Astrocyte (in vitro differentiated cells and primary cell): ENCODE data around the gene IRF1. TPM values are rescaled to one million over a fixed set of nuclear protein-coding genes. Genes with fewer than 3 reads are reported as not detected.
A peak's percentile ranks its signal among the peaks of the same experiment; 100 is the strongest.
"Not testable (repeated sequence)": the region's sequence is repeated elsewhere in the genome, so short reads cannot be mapped to it uniquely, and the experiment has no call there.

Source experiments
- DNase-seq: peaks from one replicate; pipeline ENCODE4 v3.0.0-alpha.2; 2010; ENCODE audit warnings: low read depth
- FAIRE-seq: peaks from 2 replicates; lab custom pipeline; 2011; peaks lifted over from hg19 to GRCh38; lab: Jason Lieb, UNC
- H2AFZ ChIP-seq: 2 replicates; pipeline ENCODE4 v1.6.0; 2012; ENCODE audit warnings: low read depth, low read length, inconsistent platforms
- H3K27ac ChIP-seq: 2 replicates; pipeline ENCODE4 v1.5.1; 2011; ENCODE audit warnings: low read depth, low read length, inconsistent platforms
- H3K27me3 ChIP-seq: 2 replicates; pipeline ENCODE4 v1.6.0; 2011; ENCODE audit warnings: low read length, inconsistent platforms; ENCODE audit not compliant: insufficient read depth
- H3K36me3 ChIP-seq: 2 replicates; pipeline ENCODE4 v1.5.1; 2011; ENCODE audit warnings: low read length, inconsistent platforms; ENCODE audit not compliant: insufficient read depth
- H3K4me1 ChIP-seq: 2 replicates; pipeline ENCODE4 v1.5.1; 2011; ENCODE audit warnings: low read length, inconsistent platforms; ENCODE audit not compliant: insufficient read depth
- H3K4me2 ChIP-seq: 2 replicates; pipeline ENCODE4 v1.6.0; 2012; ENCODE audit warnings: low read length, inconsistent platforms
- H3K4me3 ChIP-seq: 2 replicates; pipeline ENCODE4 v1.5.1; 2011; ENCODE audit warnings: low read depth, mild to moderate bottlenecking, low read length, inconsistent platforms; ENCODE audit not compliant: insufficient read depth
- H3K79me2 ChIP-seq: 2 replicates; pipeline ENCODE4 v1.6.0; 2012; ENCODE audit warnings: mild to moderate bottlenecking, low read length, inconsistent platforms; ENCODE audit not compliant: insufficient read depth
- H3K9ac ChIP-seq: 2 replicates; pipeline ENCODE4 v1.6.0; 2012; ENCODE audit warnings: mild to moderate bottlenecking, low read length, inconsistent platforms
- H3K9me3 ChIP-seq: 2 replicates; pipeline ENCODE4 v1.5.1; 2012; ENCODE audit warnings: low read depth, mild to moderate bottlenecking, low read length, inconsistent platforms; ENCODE audit not compliant: insufficient read depth
- H4K20me1 ChIP-seq: 2 replicates; pipeline ENCODE4 v1.6.0; 2012; ENCODE audit warnings: low read length, inconsistent platforms; ENCODE audit not compliant: insufficient read depth
- H3K27ac Mint-ChIP-seq: one replicate; pipeline ENCODE4 v1.8.0; 2021; ENCODE audit warnings: mild to moderate bottlenecking, mixed read lengths; ENCODE audit not compliant: unreplicated experiment
- H3K27me3 Mint-ChIP-seq: one replicate; pipeline ENCODE4 v1.8.0; 2021; ENCODE audit warnings: low read depth, mixed read lengths; ENCODE audit not compliant: unreplicated experiment
- H3K36me3 Mint-ChIP-seq: one replicate; pipeline ENCODE4 v1.8.0; 2021; ENCODE audit warnings: low read depth, mixed read lengths; ENCODE audit not compliant: unreplicated experiment
- H3K4me1 Mint-ChIP-seq: one replicate; pipeline ENCODE4 v1.8.0; 2021; ENCODE audit warnings: low read depth, mixed read lengths; ENCODE audit not compliant: unreplicated experiment
- H3K4me3 Mint-ChIP-seq: one replicate; pipeline ENCODE4 v1.8.0; 2021; ENCODE audit warnings: mild to moderate bottlenecking, moderate library complexity, mixed read lengths; ENCODE audit not compliant: unreplicated experiment
- H3K9me3 Mint-ChIP-seq: one replicate; pipeline ENCODE4 v1.8.0; 2021; ENCODE audit warnings: mild to moderate bottlenecking, mixed read lengths; ENCODE audit not compliant: unreplicated experiment
- CTCF ChIP-seq: IDR thresholded peaks from 2 replicates; pipeline ENCODE4 v1.5.1; 2011; ENCODE audit warnings: low read depth, mild to moderate bottlenecking, inconsistent platforms, low read length, moderate library complexity; ENCODE audit not compliant: insufficient read depth
- EZH2 ChIP-seq: IDR thresholded peaks from 2 replicates; pipeline ENCODE4 v1.6.1; 2012; ENCODE audit warnings: mild to moderate bottlenecking, low read length, inconsistent platforms; ENCODE audit not compliant: insufficient read depth
- total RNA-seq: library from RNA; stranded (reverse); gene quantifications from 2 replicates; pipeline ENCODE4 v1.2.1, GENCODE V29; 2021

Gene IRF1
- total RNA-seq, 1 donor from 2014 or later: 39.7 TPM

DNA sequence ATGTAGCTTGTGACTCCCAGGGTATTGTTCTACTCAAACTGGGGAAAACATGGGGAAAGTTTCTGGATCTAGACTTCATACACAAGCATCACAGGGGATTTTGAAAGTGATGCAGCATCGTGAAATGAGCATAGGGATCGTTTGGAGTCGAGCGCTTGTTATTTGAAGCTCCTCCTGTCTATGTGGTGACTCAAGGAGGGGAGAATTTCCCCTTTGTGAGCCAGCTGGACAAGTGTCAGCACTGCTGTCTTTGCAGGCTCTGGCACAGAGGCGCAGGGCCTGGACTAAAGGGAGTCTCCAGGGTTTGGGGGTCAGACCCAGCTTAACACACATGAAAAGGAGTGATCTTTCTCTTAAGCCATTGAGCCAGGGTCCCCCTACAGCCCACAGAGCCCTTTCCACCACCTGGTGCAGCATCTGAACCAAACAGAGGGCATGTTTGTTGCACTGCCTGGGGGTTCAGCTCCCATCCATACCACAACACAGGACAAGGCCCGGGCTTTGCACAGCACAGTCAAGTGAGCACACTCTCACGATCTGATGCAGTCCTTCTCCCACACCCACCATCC lies 51.0 kb downstream of the IRF1 start:
- Histone ChIP-seq H3K4me3 (no peak overlapping the region), H3K9me3 (no peaks in the 10 kb centered on the region), H3K9ac (peak overlapping the region; percentile 50), H4K20me1 (no peaks in the 10 kb centered on the region), H3K27me3 (no peaks in the 10 kb centered on the region), H3K79me2 (peaks cover 4% of the 10 kb centered on the region), H3K27ac (peak overlapping the region; percentile 59), H3K4me1 (peaks cover 30% of the 10 kb centered on the region), H3K4me2 (peak overlapping the region; percentile 72), H2AFZ (peak overlapping the region; percentile 35), H3K36me3 (no peaks in the 10 kb centered on the region)
- Mint-ChIP-seq H3K4me3 (no peak overlapping the region), H3K27ac (peak overlapping the region; percentile 79), H3K36me3 (peaks cover 5% of the 10 kb centered on the region), H3K27me3 (no peaks in the 10 kb centered on the region), H3K9me3 (peaks cover 2% of the 10 kb centered on the region), H3K4me1 (peaks cover 55% of the 10 kb centered on the region)
- peak; percentile 91 for DNase-seq
- TF ChIP-seq CTCF (no peak), EZH2 (no peak)
- FAIRE-seq: peak; percentile 67

DNA sequence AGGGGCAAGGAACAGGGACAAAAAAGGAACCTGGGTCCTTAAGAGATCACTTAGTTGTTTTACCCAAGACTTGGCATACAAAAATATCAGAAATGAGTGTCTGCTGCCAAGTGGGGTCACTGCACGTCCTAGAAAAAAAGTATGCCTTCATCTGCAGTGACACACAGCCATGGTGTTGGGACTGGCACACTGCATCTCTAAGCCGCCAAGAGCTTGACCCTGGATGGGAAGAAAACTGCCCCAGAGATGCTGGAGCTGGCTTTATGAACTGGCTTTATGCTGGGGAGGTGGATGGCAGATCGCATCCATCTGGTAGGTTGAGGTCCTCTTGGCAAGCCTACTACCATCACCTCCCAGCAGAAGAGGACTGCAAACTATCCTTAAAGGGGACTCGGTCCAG lies 51.7 kb downstream of the IRF1 start:
- FAIRE-seq: no peak
- no peak overlapping the region for H3K4me3 ChIP-seq

DNA sequence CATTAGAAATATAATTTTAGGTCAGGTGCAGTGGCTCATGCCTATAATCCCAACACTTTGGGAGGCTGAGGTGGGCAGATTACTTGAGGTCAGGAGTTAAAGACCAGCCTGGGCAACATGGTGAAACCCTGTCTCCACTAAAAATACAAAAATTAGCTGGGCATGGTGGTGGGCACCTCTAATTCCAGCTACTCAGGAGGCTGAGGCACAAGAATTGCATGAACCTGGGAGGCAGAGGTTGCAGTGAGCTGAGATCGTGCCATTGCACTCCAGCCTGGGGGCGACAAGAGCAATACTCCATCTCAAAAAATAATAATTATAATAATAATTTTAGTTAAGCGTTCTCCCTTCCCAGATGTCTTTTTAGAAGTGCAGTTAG lies 52.3 kb downstream of the IRF1 start:
- H3K4me3 ChIP-seq, H3K27me3 ChIP-seq, H3K36me3 Mint-ChIP-seq, H3K79me2 ChIP-seq, H3K27me3 Mint-ChIP-seq, H3K27ac Mint-ChIP-seq, H2AFZ ChIP-seq, DNase-seq, H3K9me3 Mint-ChIP-seq, H3K36me3 ChIP-seq, FAIRE-seq, H3K9me3 ChIP-seq, H4K20me1 ChIP-seq: not testable (repeated sequence)
- Histone ChIP-seq H3K4me2 (peak overlapping the region; percentile 51), H3K27ac (peak overlapping the region; percentile 24), H3K4me1 (peaks cover 30% of the 10 kb centered on the region), H3K9ac (peak overlapping the region; percentile 8)
- Mint-ChIP-seq H3K4me3 (peak overlapping the region; percentile 14), H3K4me1 (peaks cover 62% of the 10 kb centered on the region)

More for the DNA sequence above, 51.7 kb downstream of the IRF1 start:
- Histone ChIP-seq H3K27ac (peak overlapping the region; percentile 59), H3K36me3 (no peaks in the 10 kb centered on the region), H3K4me2 (peak overlapping the region; percentile 72), H3K27me3 (no peaks in the 10 kb centered on the region), H4K20me1 (no peaks in the 10 kb centered on the region), H3K4me1 (peaks cover 30% of the 10 kb centered on the region), H3K9ac (peak overlapping the region; percentile 50), H3K9me3 (no peaks in the 10 kb centered on the region), H3K79me2 (peaks cover 4% of the 10 kb centered on the region), H2AFZ (no peak overlapping the region)
- H3K36me3 Mint-ChIP-seq: peaks cover 4% of the 10 kb centered on the region
- DNase-seq: no peak
- TF ChIP-seq EZH2 (no peak), CTCF (no peak)
- H3K4me3 Mint-ChIP-seq: no peak overlapping the region
- H3K9me3 Mint-ChIP-seq: peaks cover 2% of the 10 kb centered on the region
- peak overlapping the region; percentile 79 for H3K27ac Mint-ChIP-seq
- peaks cover 62% of the 10 kb centered on the region for H3K4me1 Mint-ChIP-seq
- no peaks in the 10 kb centered on the region for H3K27me3 Mint-ChIP-seq
